Sigmoid colon (tissue), 7 donors: ENCODE results near the gene CDK5RAP3. TPM values are rescaled to one million over a fixed set of nuclear protein-coding genes. Genes with fewer than 3 reads are reported as not detected.

ENCODE experiments used
- DNase-seq: peaks from one replicate; pipeline ENCODE4 v3.0.0-alpha.2; 2019
- H3K27ac ChIP-seq, 4 donors: fragments of 200-600 bp; sonication (generic); one replicate each; pipeline ENCODE4 v1.5.1; 2016 to 2019; ENCODE audit warnings: mild to moderate bottlenecking in 1 of 4
- H3K27me3 ChIP-seq, 3 donors: fragments of 200-600 bp; sonication (generic); one replicate each; pipeline ENCODE4 v1.5.1; 2019; ENCODE audit warnings: mild to moderate bottlenecking in 1 of 3
- H3K36me3 ChIP-seq, 4 donors: fragments of 200-600 bp; sonication (generic); one replicate each; pipeline ENCODE4 v1.5.1; 2016 to 2019
- H3K4me1 ChIP-seq, 4 donors: fragments of 200-600 bp; sonication (generic); one replicate each; pipeline ENCODE4 v1.5.1; 2017 to 2019
- H3K4me3 ChIP-seq, 4 donors: fragments of 200-600 bp; sonication (generic); one replicate each; pipeline ENCODE4 v1.5.1; 2017 to 2019; ENCODE audit warnings: mild to moderate bottlenecking in 2 of 4, moderate library complexity in 1 of 4
- H3K9me3 ChIP-seq, 4 donors: fragments of 200-600 bp in 3 of 4; sonication (generic) in 3 of 4; one replicate each; pipeline versions ENCODE4 v1.5.1 to v1.6.1; 2013 to 2019
- EP300 ChIP-seq, 4 donors: sonication (generic); formaldehyde crosslinking; IDR thresholded peaks; one replicate each; pipeline ENCODE4 v1.6.1; 2017; ENCODE audit warnings: antibody characterized with exemption in 4 of 4
- POLR2A ChIP-seq, 2 donors: fragments of 450-650 bp; IDR thresholded peaks; one replicate each; pipeline ENCODE4 v1.6.1; 2016; ENCODE audit warnings: antibody characterized with exemption in 2 of 2, mild to moderate bottlenecking in 2 of 2, moderate library complexity in 2 of 2
- POLR2AphosphoS5 ChIP-seq, 4 donors: sonication (generic); formaldehyde crosslinking; IDR thresholded peaks; one replicate each; pipeline ENCODE4 v1.6.1; 2017; ENCODE audit warnings: antibody characterized with exemption in 4 of 4
- WGBS, 2 donors: extraction: QIAGEN DNeasy Blood & Tissue Kit; methylation state at CpG; one replicate each; pipeline ENCODE4 v1.1.7; 2013; 5-methylcytosine and 5-hydroxymethylcytosine counted together
- intact Hi-C: fragments of 100-400 bp; cut with DNase I; formaldehyde crosslinking; loops from one replicate; pipeline ENCODE4 v1.15.1; 2023
- polyA plus RNA-seq, 3 donors: library from polyadenylated mRNA; stranded (reverse); fragments of 200-250 nt; gene quantifications; one replicate each; pipeline ENCODE4 v1.2.3, GENCODE V29; 2013
- total RNA-seq, 4 donors: library from RNA; depleted of rRNA; stranded (reverse); fragments of >200 nt; gene quantifications; one replicate each; pipeline ENCODE4 v1.1.0, GENCODE V29; 2016
- TF ChIP-seq, protein P1 (sequence below), 4 experiments: fragments of 450-650 bp in 3 of 4; fragments of 200-600 bp in 1 of 4; IDR thresholded peaks; one replicate each; pipeline ENCODE4 v1.5.1; 2016 to 2019; ENCODE audit warnings: antibody characterized with exemption in 4 of 4, mild to moderate bottlenecking in 3 of 4, moderate library complexity in 2 of 4
- donor health status: healthy with polysubstance abuse.
- donor health status: Bipolar disorder and iron deficiency.
- donor health status: healthy.

CDK5RAP3 gene
- total and polyA plus RNA-seq, 7 donors = 43.5 to 200 (median 71.5) TPM

DNA sequence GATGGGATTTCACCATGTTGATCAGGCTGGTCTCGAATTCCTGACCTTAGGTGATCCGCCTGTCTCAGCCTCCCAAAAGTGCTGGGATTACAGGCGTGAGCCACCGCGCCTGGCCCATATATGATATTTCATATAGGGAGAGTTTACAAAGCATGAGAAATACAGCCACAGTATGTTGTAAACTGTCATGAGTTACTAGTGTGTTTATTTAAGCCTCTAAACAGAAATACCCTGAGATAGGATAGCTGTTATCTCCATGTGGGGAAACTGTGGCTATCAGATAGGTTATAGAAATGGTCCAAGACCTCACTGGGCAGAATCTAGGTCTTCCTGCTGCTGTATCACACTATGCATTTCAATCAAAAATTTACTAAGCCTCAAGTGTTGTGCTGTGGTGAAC lies 2.1 kb upstream of the CDK5RAP3 start:
- Histone ChIP-seq H3K27me3 (no peaks in the 10 kb centered on the region), H3K9me3 (no peaks in the 10 kb centered on the region), H3K36me3 (peaks cover 0 to 6% (median 2%) of the 10 kb centered on the region in 4 donors), H3K4me1 (peaks cover 0 to 26% (median 17%) of the 10 kb centered on the region in 4 donors), H3K4me3 (no peak overlapping the region), H3K27ac (no peak overlapping the region)
- TF ChIP-seq, protein P1, sequence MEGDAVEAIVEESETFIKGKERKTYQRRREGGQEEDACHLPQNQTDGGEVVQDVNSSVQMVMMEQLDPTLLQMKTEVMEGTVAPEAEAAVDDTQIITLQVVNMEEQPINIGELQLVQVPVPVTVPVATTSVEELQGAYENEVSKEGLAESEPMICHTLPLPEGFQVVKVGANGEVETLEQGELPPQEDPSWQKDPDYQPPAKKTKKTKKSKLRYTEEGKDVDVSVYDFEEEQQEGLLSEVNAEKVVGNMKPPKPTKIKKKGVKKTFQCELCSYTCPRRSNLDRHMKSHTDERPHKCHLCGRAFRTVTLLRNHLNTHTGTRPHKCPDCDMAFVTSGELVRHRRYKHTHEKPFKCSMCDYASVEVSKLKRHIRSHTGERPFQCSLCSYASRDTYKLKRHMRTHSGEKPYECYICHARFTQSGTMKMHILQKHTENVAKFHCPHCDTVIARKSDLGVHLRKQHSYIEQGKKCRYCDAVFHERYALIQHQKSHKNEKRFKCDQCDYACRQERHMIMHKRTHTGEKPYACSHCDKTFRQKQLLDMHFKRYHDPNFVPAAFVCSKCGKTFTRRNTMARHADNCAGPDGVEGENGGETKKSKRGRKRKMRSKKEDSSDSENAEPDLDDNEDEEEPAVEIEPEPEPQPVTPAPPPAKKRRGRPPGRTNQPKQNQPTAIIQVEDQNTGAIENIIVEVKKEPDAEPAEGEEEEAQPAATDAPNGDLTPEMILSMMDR (IDR thresholded peaks at IDR 0.05) = no peak
- TF ChIP-seq POLR2AphosphoS5 (IDR thresholded peaks at IDR 0.05) = no peak
- TF ChIP-seq EP300 (IDR thresholded peaks at IDR 0.05) = no peak
- TF ChIP-seq POLR2A (IDR thresholded peaks at IDR 0.05) = no peak
- intact Hi-C loops = no loop called here
- no peak for DNase-seq
- WGBS, 2 donors = 43 to 76% methylated on average over 5 of the region's 5 CpGs

- Histone ChIP-seq H3K36me3 (peaks cover 0 to 19% (median 13%) of the 10 kb centered on the region in 4 donors), H3K4me3 (peak overlapping the region; percentile 2 to 72 (median 38)), H3K9me3 (no peaks in the 10 kb centered on the region), H3K4me1 (peaks cover 0 to 26% (median 17%) of the 10 kb centered on the region in 4 donors), H3K27me3 (no peaks in the 10 kb centered on the region), H3K27ac (peak overlapping the region in 2 of 4 donors; percentile 18 to 43)
- TF ChIP-seq POLR2A (IDR thresholded peaks at IDR 0.05) (no peak), EP300 (IDR thresholded peaks at IDR 0.05) (no peak), POLR2AphosphoS5 (IDR thresholded peaks at IDR 0.05) (no peak)
- TF ChIP-seq, protein P1 (IDR thresholded peaks at IDR 0.05) = no peak
- no peak for DNase-seq
- intact Hi-C loops = loop anchor here (1.0 to 10.0 kb wide), 4 partner anchors 21 to 129 kb away; partner anchors contain the start of genes PNPO and SCRN2
- 40 to 48% methylated on average over 15 of the region's 15 CpGs for WGBS, 2 donors
Observed at GRCh38 chr17:47969930-47970724, 786 bp upstream of the CDK5RAP3 start.

- intact Hi-C loops = loop anchor here (10.0 kb wide), 1 partner anchor 101 kb away; no protein-coding TSS in a partner anchor
- WGBS, 2 donors = 96% methylated on average over 8 of the region's 8 CpGs
- Histone ChIP-seq H3K4me1 (peaks cover 0 to 21% (median 14%) of the 10 kb centered on the region in 4 donors), H3K9me3 (no peaks in the 10 kb centered on the region), H3K4me3 (no peak overlapping the region), H3K27me3 (no peaks in the 10 kb centered on the region), H3K36me3 (peaks cover 0 to 53% (median 32%) of the 10 kb centered on the region in 4 donors), H3K27ac (no peak overlapping the region)
- no peak for DNase-seq
- no peak for TF ChIP-seq POLR2A (IDR thresholded peaks at IDR 0.05)
- TF ChIP-seq POLR2AphosphoS5 (IDR thresholded peaks at IDR 0.05) = no peak
- TF ChIP-seq EP300 (IDR thresholded peaks at IDR 0.05) = no peak
- TF ChIP-seq, protein P1 (IDR thresholded peaks at IDR 0.05) = no peak
Observed at GRCh38 chr17:47973541-47973940, 2.6 kb downstream of the CDK5RAP3 start.

- Histone ChIP-seq H3K9me3 (no peaks in the 10 kb centered on the region), H3K36me3 (peaks cover 0 to 71% (median 36%) of the 10 kb centered on the region in 4 donors), H3K4me1 (peaks cover 0 to 17% (median 10%) of the 10 kb centered on the region in 4 donors), H3K27me3 (no peaks in the 10 kb centered on the region), H3K27ac (no peak overlapping the region), H3K4me3 (no peak overlapping the region)
- DNase-seq = no peak
- no peak for TF ChIP-seq POLR2AphosphoS5 (IDR thresholded peaks at IDR 0.05)
- TF ChIP-seq, protein P1 (IDR thresholded peaks at IDR 0.05) = no peak
- intact Hi-C loops = loop anchor here (10.0 kb wide), 1 partner anchor 99 kb away; no protein-coding TSS in a partner anchor
- WGBS, 2 donors = 79 to 90% methylated on average over 15 of the region's 15 CpGs
Observed at GRCh38 chr17:47975189-47975822, 4.4 kb downstream of the CDK5RAP3 start.
